LNCAP (cell line): ENCODE data around the gene PCDH17.

Experiments
- CTCF ChIP-seq: fragments of 450-650 bp; IDR thresholded peaks from 2 replicates; pipeline ENCODE4 v1.5.1; 2017; ENCODE audit warnings: mild to moderate bottlenecking

The PCDH17 gene

GRCh38 chr13:57631596-57632275 lies at the start of gene PCDH17:
Gene PCDH17 (plus strand): TSS chr13:57631744. CDS start chr13:57632547, 803 bp downstream.
- no peak for TF ChIP-seq CTCF

GRCh38 chr13:57582032-57582431 lies 49.5 kb upstream of the PCDH17 start:
- peak; percentile 16; the same call in 1 of the 2 replicates for TF ChIP-seq CTCF

GRCh38 chr13:57583529-57583928 lies 48.0 kb upstream of the PCDH17 start:
- TF ChIP-seq CTCF = no peak

GRCh38 chr13:57588639-57589038 lies 42.9 kb upstream of the PCDH17 start:
- TF ChIP-seq CTCF = no peak

- no peak for TF ChIP-seq CTCF
Observed at GRCh38 chr13:57595775-57596174, 35.8 kb upstream of the PCDH17 start.

GRCh38 chr13:57601536-57601935 lies 30.0 kb upstream of the PCDH17 start:
- TF ChIP-seq CTCF = no peak

GRCh38 chr13:57604442-57604841 lies 27.1 kb upstream of the PCDH17 start:
- no peak for TF ChIP-seq CTCF

- no peak for TF ChIP-seq CTCF
Observed at GRCh38 chr13:57611969-57612368, 19.6 kb upstream of the PCDH17 start.
